SK-N-MC (cell line): ENCODE measurements around the gene GJC1.

ENCODE experiments used
- EZH2 ChIP-seq: fragments of 200-600 bp; sonication (generic); IDR thresholded peaks from one replicate; pipeline ENCODE4 v1.6.1; 2017; ENCODE audit warnings: antibody characterized with exemption
- FOXP2 ChIP-seq: optimal IDR thresholded peaks from 2 replicates; pipeline ENCODE3; 2011; ENCODE audit warnings: mild to moderate bottlenecking, moderate library complexity; ENCODE audit not compliant: insufficient read depth; ENCODE audit errors: extremely low read length, control extremely low read depth
- POLR2AphosphoS5 ChIP-seq: IDR thresholded peaks from 2 replicates; pipeline ENCODE4 v1.6.1; 2012; ENCODE audit warnings: mild to moderate bottlenecking, low read depth, low read length, borderline replicate concordance

GRCh38 chr17:44759916-44760243 is 70.2 kb downstream of the GJC1 start:
- TF ChIP-seq POLR2AphosphoS5: no peak
- no peak for TF ChIP-seq EZH2
- TF ChIP-seq FOXP2: no peak
